Panc1 (cell line): ENCODE data around the gene SH2D3C.

Experiments used
- CTCF ChIP-seq: fragments of 450-650 bp; IDR thresholded peaks from 2 replicates; pipeline ENCODE4 v1.5.1; 2017; ENCODE audit warnings: mild to moderate bottlenecking
- POLR2AphosphoS5 ChIP-seq: IDR thresholded peaks from 2 replicates; pipeline ENCODE4 v1.6.1; 2012; ENCODE audit warnings: mild to moderate bottlenecking, low read depth, low read length, moderate library complexity

DNA sequence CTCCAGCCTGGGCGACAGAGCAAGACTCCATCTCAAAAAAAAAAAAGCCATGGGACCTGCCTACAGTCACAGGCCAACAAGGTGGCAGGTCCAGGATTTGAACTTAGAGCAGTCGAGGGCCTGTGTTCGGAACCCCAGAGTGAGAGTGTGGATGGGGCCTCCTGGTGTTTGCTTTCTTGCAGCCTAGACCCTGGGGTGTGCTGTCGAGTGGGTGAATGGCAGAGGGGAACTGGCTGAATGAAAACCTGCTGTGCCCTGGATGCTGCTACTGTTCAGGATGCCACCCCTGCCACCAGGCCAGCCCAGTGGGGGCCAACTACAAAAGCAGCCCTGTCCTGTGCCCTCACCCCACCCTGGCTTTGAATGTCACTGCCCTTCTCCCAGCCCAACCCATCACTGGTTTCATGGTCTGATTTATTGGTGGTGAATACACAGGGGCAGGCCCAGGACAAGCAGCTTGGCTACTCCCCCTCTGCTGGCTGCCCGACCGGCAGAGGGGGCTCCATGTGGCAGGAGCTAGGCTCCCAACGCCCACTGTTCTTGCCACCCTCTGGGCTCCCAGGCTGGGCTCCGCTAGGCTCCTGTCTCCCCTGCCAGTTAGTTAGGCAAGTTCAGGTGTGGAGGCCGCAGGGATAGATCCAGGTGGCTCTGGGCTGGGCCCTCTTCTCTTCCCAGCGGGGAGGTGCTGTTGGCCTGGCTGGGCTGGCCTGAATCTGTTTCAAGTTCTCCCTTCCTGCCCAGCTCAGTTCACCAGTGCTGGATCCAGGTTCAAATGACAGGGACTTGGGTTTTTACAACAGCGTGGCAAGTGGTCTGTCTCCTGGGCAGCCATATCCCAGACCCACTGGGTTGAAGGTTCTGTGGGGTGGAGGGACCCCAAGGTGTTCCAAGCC lies 36.4 kb upstream of the SH2D3C start:
- TF ChIP-seq CTCF: no peak
- no peak for TF ChIP-seq POLR2AphosphoS5
